ENCODE data around the gene REC114.
"Not testable (repeated sequence)": the region's sequence is repeated elsewhere in the genome, so short reads cannot be mapped to it uniquely, and the experiment has no call there.

REC114 gene

GRCh38 chr15:73442968-73443367 is at the start of gene REC114:
REC114 (plus strand) TSS chr15:73443164; CDS start chr15:73443186, 22 bp downstream.
- DNase-seq (ENCODE audit: low read depth in 3 of 3), result no peak

GRCh38 chr15:73393336-73393735 is 49.6 kb upstream of the REC114 start:
- DNase-seq (ENCODE audit: low read depth in 3 of 3), result no peak

GRCh38 chr15:73394782-73395181 is 48.2 kb upstream of the REC114 start:
- DNase-seq (ENCODE audit: low read depth in 3 of 3), result no peak

GRCh38 chr15:73395671-73396070 is 47.3 kb upstream of the REC114 start:
- DNase-seq (ENCODE audit: low read depth in 3 of 3), result no peak

GRCh38 chr15:73397461-73397860 is 45.5 kb upstream of the REC114 start:
- DNase-seq (ENCODE audit: low read depth in 3 of 3), result no peak

GRCh38 chr15:73398861-73399260 is 44.1 kb upstream of the REC114 start:
- no peak for DNase-seq (ENCODE audit: low read depth in 3 of 3)

GRCh38 chr15:73400222-73400621 is 42.7 kb upstream of the REC114 start:
- not testable (repeated sequence) for DNase-seq (ENCODE audit: low read depth in 3 of 3)

GRCh38 chr15:73403171-73403570 is 39.8 kb upstream of the REC114 start:
- DNase-seq (ENCODE audit: low read depth in 3 of 3), result no peak

- DNase-seq (ENCODE audit: low read depth in 3 of 3), result no peak
These were observed 28.1 kb upstream of the REC114 start for GRCh38 chr15:73414876-73415275.

- DNase-seq (ENCODE audit: low read depth in 3 of 3), result no peak
These were observed 18.5 kb upstream of the REC114 start for GRCh38 chr15:73424506-73424905.

GRCh38 chr15:73425510-73425909 is 17.5 kb upstream of the REC114 start:
- no peak for DNase-seq (ENCODE audit: low read depth in 3 of 3)

- DNase-seq (ENCODE audit: low read depth in 3 of 3), result no peak
These were observed 16.5 kb upstream of the REC114 start for GRCh38 chr15:73426323-73426994.

- not testable (repeated sequence) for DNase-seq (ENCODE audit: low read depth in 3 of 3)
These were observed 11.6 kb upstream of the REC114 start for GRCh38 chr15:73431329-73431728.

GRCh38 chr15:73433873-73434272 is 9.1 kb upstream of the REC114 start:
- DNase-seq (ENCODE audit: low read depth in 3 of 3), result no peak

- DNase-seq (ENCODE audit: low read depth in 3 of 3), result no peak
These were observed 6.4 kb upstream of the REC114 start for GRCh38 chr15:73436613-73437012.

- no peak for DNase-seq (ENCODE audit: low read depth in 3 of 3)
These were observed 5.3 kb upstream of the REC114 start for GRCh38 chr15:73437543-73438109.

GRCh38 chr15:73438651-73439050 is 4.3 kb upstream of the REC114 start:
- DNase-seq (ENCODE audit: low read depth in 3 of 3), result no peak

GRCh38 chr15:73440571-73440970 is 2.4 kb upstream of the REC114 start:
- no peak for DNase-seq (ENCODE audit: low read depth in 3 of 3)

GRCh38 chr15:73442421-73442820 is 543 bp upstream of the REC114 start:
- no peak for DNase-seq (ENCODE audit: low read depth in 3 of 3)

GRCh38 chr15:73447471-73447870 is 4.5 kb downstream of the REC114 start:
- DNase-seq (ENCODE audit: low read depth in 3 of 3), result not testable (repeated sequence)

- DNase-seq (ENCODE audit: low read depth in 3 of 3), result not testable (repeated sequence)
These were observed 5.3 kb downstream of the REC114 start for GRCh38 chr15:73448158-73448758.

GRCh38 chr15:73449980-73450379 is 7.0 kb downstream of the REC114 start:
- DNase-seq (ENCODE audit: low read depth in 3 of 3), result not testable (repeated sequence)

GRCh38 chr15:73454096-73454495 is 11.1 kb downstream of the REC114 start:
- no peak for DNase-seq (ENCODE audit: low read depth in 3 of 3)

Data from stimulated activated CD4-positive, alpha-beta T cell treated with anti-CD3 and anti-CD28 coated beads, TNF-alpha, amount 100 ng/mL, for 24 hours (primary cell).